ENCODE results near the gene BPIFB1. TPM values are rescaled to one million over a fixed set of nuclear protein-coding genes. Genes with fewer than 3 reads are reported as not detected.

BPIFB1 gene
- total RNA-seq, 1 experiment from 2014 or later: 9.2 TPM

GRCh38 chr20:33296206-33296605 is 13.2 kb downstream of the BPIFB1 start:
- CTCF ChIA-PET: interaction anchor here (0.7 kb wide), 1 partner anchor 53 kb away, joined by 3 read pairs; no protein-coding TSS in a partner anchor
- Mint-ChIP-seq H3K27ac (ENCODE audit: unreplicated experiment) (no peak overlapping the region), H3K4me1 (ENCODE audit: low read depth, unreplicated experiment) (peaks cover 13% of the 10 kb centered on the region), H3K27me3 (ENCODE audit: unreplicated experiment) (peaks cover 36% of the 10 kb centered on the region), H3K4me3 (ENCODE audit: low read depth, unreplicated experiment) (no peak overlapping the region), H3K9me3 (ENCODE audit: low read depth, unreplicated experiment) (no peaks in the 10 kb centered on the region), H3K36me3 (ENCODE audit: insufficient read depth, unreplicated experiment) (no peaks in the 10 kb centered on the region)
- TF ChIP-seq CTCF (IDR thresholded peaks at IDR 0.05; ENCODE audit: unreplicated experiment): no peak
- intact Hi-C loops (cut with micrococcal nuclease; ENCODE audit: unreplicated experiment): loop anchor here (10.0 kb wide), 1 partner anchor 391 kb away; no protein-coding TSS in a partner anchor
- DNase-seq: no peak
- BruUV-seq (replicated peaks): no TSS peak

GRCh38 chr20:33298391-33298790 is 15.4 kb downstream of the BPIFB1 start:
- no TSS peak for BruUV-seq (replicated peaks)
- intact Hi-C loops (cut with micrococcal nuclease; ENCODE audit: unreplicated experiment): loop anchor here (10.0 kb wide), 1 partner anchor 394 kb away; no protein-coding TSS in a partner anchor
- no peak for DNase-seq
- peaks cover 58% of the 10 kb centered on the region for H3K27me3 Mint-ChIP-seq (ENCODE audit: unreplicated experiment)
- CTCF ChIA-PET: interaction anchor here (4.0 kb wide), 1 partner anchor 36 kb away, joined by 18 read pairs; no protein-coding TSS in a partner anchor
- no peaks in the 10 kb centered on the region for H3K36me3 Mint-ChIP-seq (ENCODE audit: insufficient read depth, unreplicated experiment)
- H3K27ac Mint-ChIP-seq (ENCODE audit: unreplicated experiment): no peak overlapping the region
- no peaks in the 10 kb centered on the region for H3K9me3 Mint-ChIP-seq (ENCODE audit: low read depth, unreplicated experiment)
- no peak for TF ChIP-seq CTCF (IDR thresholded peaks at IDR 0.05; ENCODE audit: unreplicated experiment)
- no peak overlapping the region for H3K4me3 Mint-ChIP-seq (ENCODE audit: low read depth, unreplicated experiment)
- peaks cover 5% of the 10 kb centered on the region for H3K4me1 Mint-ChIP-seq (ENCODE audit: low read depth, unreplicated experiment)

- Mint-ChIP-seq H3K27ac (ENCODE audit: unreplicated experiment) (no peak overlapping the region), H3K4me3 (ENCODE audit: low read depth, unreplicated experiment) (peak overlapping the region; percentile 10), H3K9me3 (ENCODE audit: low read depth, unreplicated experiment) (no peaks in the 10 kb centered on the region), H3K4me1 (ENCODE audit: low read depth, unreplicated experiment) (peaks cover 5% of the 10 kb centered on the region), H3K27me3 (ENCODE audit: unreplicated experiment) (peaks cover 63% of the 10 kb centered on the region), H3K36me3 (ENCODE audit: insufficient read depth, unreplicated experiment) (no peaks in the 10 kb centered on the region)
- TF ChIP-seq CTCF (IDR thresholded peaks at IDR 0.05; ENCODE audit: unreplicated experiment): peak; percentile 99
- peak; percentile 93 for DNase-seq
- CTCF ChIA-PET: interaction anchor here (1.5 to 4.0 kb wide), 2 partner anchors 36 to 203 kb away, joined by 6 to 18 read pairs; no protein-coding TSS in a partner anchor
- BruUV-seq (replicated peaks): no TSS peak
- intact Hi-C loops (cut with micrococcal nuclease; ENCODE audit: unreplicated experiment): loop anchor here (1.0 to 10.0 kb wide), 4 partner anchors 37 to 394 kb away; no protein-coding TSS in a partner anchor
Observed at GRCh38 chr20:33299111-33299603, 16.1 kb downstream of the BPIFB1 start.

GRCh38 chr20:33301192-33301930 is 18.3 kb downstream of the BPIFB1 start:
- no peak for DNase-seq
- TF ChIP-seq CTCF (IDR thresholded peaks at IDR 0.05; ENCODE audit: unreplicated experiment): no peak
- intact Hi-C loops (cut with micrococcal nuclease; ENCODE audit: unreplicated experiment): no loop called here
- H3K36me3 Mint-ChIP-seq (ENCODE audit: insufficient read depth, unreplicated experiment): no peaks in the 10 kb centered on the region
- no peak overlapping the region for H3K4me3 Mint-ChIP-seq (ENCODE audit: low read depth, unreplicated experiment)
- BruUV-seq (replicated peaks): no TSS peak
- CTCF ChIA-PET: interaction anchor here (0.6 to 4.0 kb wide), 4 partner anchors 14 to 205 kb away, joined by 3 to 18 read pairs (median 4); no protein-coding TSS in a partner anchor
- no peaks in the 10 kb centered on the region for H3K9me3 Mint-ChIP-seq (ENCODE audit: low read depth, unreplicated experiment)
- H3K27ac Mint-ChIP-seq (ENCODE audit: unreplicated experiment): no peak overlapping the region
- H3K4me1 Mint-ChIP-seq (ENCODE audit: low read depth, unreplicated experiment): peaks cover 14% of the 10 kb centered on the region
- peaks cover 48% of the 10 kb centered on the region for H3K27me3 Mint-ChIP-seq (ENCODE audit: unreplicated experiment)

Measured in Calu3 (cell line).